Thymus (tissue), 14 donors: ENCODE measurements around the gene TMEM44. TPM values are rescaled to one million over a fixed set of nuclear protein-coding genes. Genes with fewer than 3 reads are reported as not detected.

Experiments used
- DNase-seq, 9 donors: peaks; one replicate each; pipeline ENCODE4 v3.0.0-alpha.2; 2013; ENCODE audit warnings: low spot score in 9 of 9, low read depth in 6 of 9, missing footprints in 1 of 9
- H3K27ac ChIP-seq, 2 donors: one replicate each; pipeline ENCODE4 v1.5.1; 2013; ENCODE audit warnings: control low read depth in 1 of 2, low read depth in 1 of 2, low read length in 1 of 2, mild to moderate bottlenecking in 1 of 2, moderate library complexity in 1 of 2
- H3K27me3 ChIP-seq, 2 donors: one replicate each; pipeline ENCODE4 v1.5.1; 2013; ENCODE audit warnings: low read length in 1 of 2; ENCODE audit not compliant: control insufficient read depth in 2 of 2, insufficient read depth in 1 of 2
- H3K36me3 ChIP-seq, 2 donors: one replicate each; pipeline ENCODE4 v1.5.1; 2013; ENCODE audit warnings: low read length in 1 of 2, mild to moderate bottlenecking in 1 of 2, moderate library complexity in 1 of 2; ENCODE audit not compliant: control insufficient read depth in 2 of 2, insufficient read depth in 2 of 2
- H3K4me1 ChIP-seq, 2 donors: one replicate each; pipeline ENCODE4 v1.5.1; 2013; ENCODE audit warnings: low read length in 2 of 2; ENCODE audit not compliant: control insufficient read depth in 2 of 2, insufficient read depth in 2 of 2
- H3K4me3 ChIP-seq, 2 donors: one replicate each; pipeline ENCODE4 v1.5.1; 2013; ENCODE audit warnings: low read length in 2 of 2, control low read depth in 1 of 2, mild to moderate bottlenecking in 1 of 2
- H3K9me3 ChIP-seq, 2 donors: one replicate each; pipeline ENCODE4 v1.5.1; 2013; ENCODE audit warnings: low read length in 1 of 2, mild to moderate bottlenecking in 1 of 2; ENCODE audit not compliant: control insufficient read depth in 2 of 2, insufficient read depth in 1 of 2
- WGBS: extraction: QIAGEN DNeasy Blood & Tissue Kit; methylation state at CpG from one replicate; pipeline ENCODE4 v1.1.7; 2013; 5-methylcytosine and 5-hydroxymethylcytosine counted together
- long read RNA-seq, 10 donors: transcript quantifications; one replicate each; lab custom pipeline, GENCODE V29; 2026
- polyA plus RNA-seq: library from polyadenylated mRNA; stranded (reverse); fragments of 200-250 nt; gene quantifications from one replicate; pipeline ENCODE4 v1.2.3, GENCODE V29; 2013
- total RNA-seq: library from RNA; stranded (reverse); fragments of 120-200 nt; gene quantifications from one replicate; pipeline ENCODE4 v1.2.4, GENCODE V29; 2013
- donor health status: healthy.

Gene TMEM44, protein sequence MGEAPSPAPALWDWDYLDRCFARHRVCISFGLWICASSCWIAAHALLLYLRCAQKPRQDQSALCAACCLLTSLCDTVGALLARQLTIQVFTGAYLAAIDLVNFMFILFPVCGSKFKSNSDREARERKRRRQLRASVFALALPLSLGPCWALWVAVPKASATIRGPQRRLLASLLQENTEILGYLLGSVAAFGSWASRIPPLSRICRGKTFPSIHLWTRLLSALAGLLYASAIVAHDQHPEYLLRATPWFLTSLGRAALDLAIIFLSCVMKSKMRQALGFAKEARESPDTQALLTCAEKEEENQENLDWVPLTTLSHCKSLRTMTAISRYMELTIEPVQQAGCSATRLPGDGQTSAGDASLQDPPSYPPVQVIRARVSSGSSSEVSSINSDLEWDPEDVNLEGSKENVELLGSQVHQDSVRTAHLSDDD
- total RNA-seq (2.4 TPM), polyA plus RNA-seq (7.1 TPM)
- long read RNA-seq, donor 1 = 0 reads
- long read RNA-seq, donor 2 = 0 reads
- long read RNA-seq, donor 3, partial matches to known transcripts = 0 of 1 reads
- long read RNA-seq, donor 3, other reads (novel, unspliced or antisense) = 0 of 1 reads
- long read RNA-seq, donor 4 = 0 reads
- long read RNA-seq, donor 5, partial matches to known transcripts = 31 of 35 reads
- long read RNA-seq, donor 5, other reads (novel, unspliced or antisense) = 0 of 35 reads
- long read RNA-seq, donor 6 = 0 reads
- long read RNA-seq, donor 7 = 0 reads
- long read RNA-seq, donor 8 = 0 reads
- long read RNA-seq, donor 9, partial matches to known transcripts = 6 of 7 reads
- long read RNA-seq, donor 9, other reads (novel, unspliced or antisense) = 0 of 7 reads
- long read RNA-seq, donor 10 = 0 reads

DNA sequence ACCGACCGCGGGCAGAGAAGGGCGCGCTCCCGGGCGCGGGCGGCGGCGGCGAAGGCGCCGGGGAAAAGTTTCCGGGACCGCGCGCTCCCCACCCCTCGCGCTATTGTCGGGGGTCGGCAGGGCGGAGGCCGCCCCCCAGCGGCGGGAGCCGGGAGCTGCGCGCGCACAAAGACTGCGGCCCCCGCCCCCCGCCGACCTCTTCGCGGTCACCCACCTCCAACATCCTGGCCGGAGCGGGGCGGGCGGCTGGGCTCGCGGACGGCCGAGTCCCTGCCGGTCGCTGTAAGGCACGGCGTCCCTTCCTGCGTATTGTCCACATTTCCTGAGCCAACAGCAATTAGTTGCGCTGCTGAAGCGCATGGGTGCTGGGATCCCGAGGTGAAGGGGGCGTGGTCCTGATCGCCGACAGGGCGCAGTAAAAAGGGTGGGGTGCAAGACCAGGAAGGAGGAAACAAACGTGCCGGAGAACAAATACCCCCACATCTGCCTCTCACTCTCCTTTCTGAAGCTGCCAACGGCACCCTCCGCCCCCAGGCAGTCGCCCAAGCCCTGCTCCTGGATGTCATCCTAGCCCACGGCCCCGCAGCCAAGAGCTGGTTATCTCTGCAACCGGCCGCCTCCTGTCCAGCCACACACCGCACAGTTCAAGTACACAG, at the start of gene TMEM44:
TMEM44 (minus strand) TSS at position 71 of the 656 bp plus-strand sequence. CDS start 204 bp downstream, outside the sequence.
- Histone ChIP-seq H3K4me3 (peak within 1 kb of the TSS; percentile 57 to 84), H3K9me3 (peaks cover 3 to 33% of the 10 kb centered on the region in 2 donors), H3K36me3 (no peaks in the 10 kb centered on the region), H3K27me3 (peaks cover 0 to 5% of the 10 kb centered on the region in 2 donors), H3K4me1 (peaks cover 0 to 12% of the 10 kb centered on the region in 2 donors), H3K27ac (peak within 1 kb of the TSS in 1 of 2 donors; percentile 49)
- peak; percentile 48 to 81 (median 60) for DNase-seq
- 1% methylated on average over 66 of the region's 66 CpGs for WGBS

DNA sequence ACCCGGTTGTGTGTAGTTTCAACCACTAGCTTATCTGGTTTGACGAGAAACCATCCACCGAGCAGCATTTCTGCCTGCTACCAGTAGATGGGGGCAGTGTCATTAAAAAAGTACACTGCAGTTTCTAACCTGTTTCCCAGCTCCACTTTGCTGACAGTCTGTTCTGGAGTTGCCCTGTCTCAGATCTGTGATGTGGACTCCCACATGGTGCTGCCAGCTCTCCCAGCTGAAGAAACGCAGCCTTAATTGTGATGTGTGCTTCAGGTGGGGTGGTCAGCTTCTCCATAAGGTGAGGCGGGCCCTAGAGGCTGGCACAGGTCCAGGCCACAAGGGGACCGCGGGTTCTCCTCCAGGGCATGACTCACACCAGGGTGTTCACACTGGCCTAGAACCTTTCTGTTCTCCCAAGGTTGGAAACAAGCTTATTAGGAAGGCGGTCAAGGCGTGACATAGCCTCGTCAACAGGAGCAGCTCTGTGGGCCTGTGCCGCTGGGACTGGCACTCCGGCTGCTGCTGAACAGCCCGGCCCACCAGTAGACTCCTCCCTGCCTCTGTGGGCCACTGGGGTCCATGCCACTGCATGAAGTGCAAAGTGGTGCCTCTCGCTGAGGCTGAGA, 49.6 kb upstream of the TMEM44 start:
- Histone ChIP-seq H3K4me3 (no peak overlapping the region), H3K36me3 (no peaks in the 10 kb centered on the region), H3K27me3 (peaks cover 35 to 44% of the 10 kb centered on the region in 2 donors), H3K27ac (no peak overlapping the region), H3K4me1 (peaks cover 10 to 32% of the 10 kb centered on the region in 2 donors), H3K9me3 (peaks cover 0 to 8% of the 10 kb centered on the region in 2 donors)
- DNase-seq = peak in 7 of 9 donors; percentile 53 to 81 (median 67)
- WGBS = 58% methylated on average over 14 of the region's 14 CpGs

DNA sequence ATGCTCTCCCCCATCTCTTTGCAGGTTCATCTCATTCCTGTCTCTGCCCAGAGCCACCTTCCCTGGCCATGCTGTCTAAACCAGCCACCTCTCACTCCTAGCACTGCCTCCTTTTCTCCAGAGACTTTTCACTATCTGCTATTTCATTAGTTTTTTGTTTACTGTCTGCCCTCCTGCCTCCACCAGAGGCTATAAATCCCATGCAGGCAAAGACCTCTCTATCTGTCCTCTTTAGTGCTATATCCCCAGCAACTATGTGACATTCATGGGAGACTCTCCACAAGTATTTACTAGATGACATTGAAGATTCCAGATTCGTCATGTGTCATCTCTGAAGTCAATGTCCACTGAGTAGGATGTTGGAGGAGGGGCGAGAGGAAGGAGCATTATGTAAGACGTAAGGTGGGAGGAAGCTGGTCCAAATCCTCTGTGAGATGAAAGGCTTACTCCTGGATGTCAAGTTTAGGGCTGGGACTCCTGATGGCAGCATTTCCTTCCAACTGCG, 49.0 kb upstream of the TMEM44 start:
- H3K4me1 ChIP-seq = peaks cover 6 to 26% of the 10 kb centered on the region in 2 donors
- H3K27me3 ChIP-seq = peaks cover 30 to 39% of the 10 kb centered on the region in 2 donors
- WGBS = 46% methylated on average over 4 of the region's 4 CpGs
- H3K9me3 ChIP-seq = peaks cover 0 to 5% of the 10 kb centered on the region in 2 donors
- no peak overlapping the region for H3K4me3 ChIP-seq
- no peak overlapping the region for H3K27ac ChIP-seq
- no peak for DNase-seq
- H3K36me3 ChIP-seq = no peaks in the 10 kb centered on the region

DNA sequence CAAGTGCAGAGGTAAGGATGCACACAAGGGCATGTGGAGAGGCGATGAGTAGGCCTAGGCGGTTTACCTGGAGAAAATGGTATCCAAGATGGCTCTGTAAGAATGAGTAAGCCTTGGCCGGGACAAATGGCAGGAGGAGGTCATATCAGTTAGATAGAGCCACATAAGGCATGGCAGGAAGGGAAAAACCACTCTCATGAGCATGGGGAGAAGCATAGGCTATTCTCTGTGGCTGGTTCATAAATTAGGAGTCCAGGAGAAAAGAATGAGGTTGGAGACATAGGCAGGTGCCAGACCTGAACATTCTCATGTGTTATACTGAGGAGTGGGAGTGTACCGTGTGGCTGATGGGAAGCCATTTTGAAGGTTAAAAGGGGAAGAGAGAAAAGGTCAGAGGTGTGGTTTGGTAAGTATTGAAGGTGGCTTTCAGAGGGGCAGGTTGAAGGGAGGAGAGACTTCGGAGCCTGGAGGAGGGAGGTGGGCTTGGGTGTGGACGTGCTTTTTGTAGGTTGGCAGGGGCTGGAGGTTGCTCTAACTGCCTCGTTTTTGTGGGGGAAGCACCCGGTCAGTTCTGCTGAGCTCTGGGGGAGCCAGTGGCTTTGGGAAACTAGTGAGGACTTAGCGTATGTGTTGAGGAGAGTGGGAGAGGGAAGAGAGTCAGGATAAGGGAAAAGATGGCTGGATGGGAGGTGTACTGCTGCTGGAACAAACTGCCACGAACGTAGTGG, 47.8 kb upstream of the TMEM44 start:
- Histone ChIP-seq H3K27me3 (peaks cover 18 to 27% of the 10 kb centered on the region in 2 donors), H3K27ac (no peak overlapping the region), H3K36me3 (no peaks in the 10 kb centered on the region), H3K9me3 (no peaks in the 10 kb centered on the region), H3K4me3 (no peak overlapping the region), H3K4me1 (peaks cover 0 to 16% of the 10 kb centered on the region in 2 donors)
- no peak for DNase-seq
- 95% methylated on average over 11 of the region's 11 CpGs for WGBS

DNA sequence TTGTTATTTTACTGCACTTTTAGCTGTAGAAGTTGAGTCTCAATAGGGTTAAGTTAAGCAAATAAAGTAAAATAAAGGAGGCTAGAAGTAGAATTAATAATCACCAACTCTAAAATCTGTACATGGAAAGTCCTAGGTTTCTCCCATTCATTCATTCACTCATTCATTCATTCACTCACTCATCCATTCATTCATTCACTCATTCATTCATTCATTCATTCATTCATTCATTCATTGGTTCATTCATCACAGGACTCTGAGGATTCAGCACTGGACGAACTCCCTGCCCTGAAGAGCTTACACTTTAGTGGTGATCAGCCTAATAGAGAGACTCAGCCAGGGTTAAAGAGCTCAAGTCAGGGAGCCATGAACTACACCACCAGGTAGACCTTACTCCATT, 43.3 kb upstream of the TMEM44 start:
- no peak for DNase-seq
- H3K27ac ChIP-seq = no peak overlapping the region
- H3K27me3 ChIP-seq = peaks cover 4 to 14% of the 10 kb centered on the region in 2 donors
- H3K9me3 ChIP-seq = no peaks in the 10 kb centered on the region
- 94% methylated on average over 1 of the region's 1 CpG for WGBS
- H3K4me1 ChIP-seq = peaks cover 0 to 3% of the 10 kb centered on the region in 2 donors
- H3K36me3 ChIP-seq = no peaks in the 10 kb centered on the region
- H3K4me3 ChIP-seq = no peak overlapping the region

DNA sequence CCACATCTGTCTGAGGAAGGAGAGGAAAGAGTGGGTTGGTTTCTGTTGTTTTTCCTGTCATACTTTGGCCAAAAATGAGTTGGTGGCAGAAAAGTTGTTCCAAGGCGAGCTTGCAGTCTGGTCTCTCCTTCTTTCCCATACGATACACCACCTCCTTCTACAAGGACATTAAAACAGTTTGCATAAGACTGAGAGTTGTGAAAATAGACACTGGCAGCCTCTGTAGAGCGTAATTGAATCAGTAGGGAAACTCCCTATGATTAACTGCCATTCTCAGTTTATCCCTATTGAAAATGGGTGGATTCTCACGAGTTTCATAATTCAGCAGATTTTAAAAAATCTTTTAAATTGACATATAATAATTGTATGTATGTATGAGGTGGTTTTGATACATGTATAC, 42.5 kb upstream of the TMEM44 start:
- Histone ChIP-seq H3K27me3 (peaks cover 4 to 14% of the 10 kb centered on the region in 2 donors), H3K4me3 (no peak overlapping the region), H3K9me3 (no peaks in the 10 kb centered on the region), H3K27ac (no peak overlapping the region), H3K4me1 (peaks cover 3 to 8% of the 10 kb centered on the region in 2 donors), H3K36me3 (no peaks in the 10 kb centered on the region)
- DNase-seq = no peak
- WGBS = 91% methylated on average over 4 of the region's 4 CpGs

DNA sequence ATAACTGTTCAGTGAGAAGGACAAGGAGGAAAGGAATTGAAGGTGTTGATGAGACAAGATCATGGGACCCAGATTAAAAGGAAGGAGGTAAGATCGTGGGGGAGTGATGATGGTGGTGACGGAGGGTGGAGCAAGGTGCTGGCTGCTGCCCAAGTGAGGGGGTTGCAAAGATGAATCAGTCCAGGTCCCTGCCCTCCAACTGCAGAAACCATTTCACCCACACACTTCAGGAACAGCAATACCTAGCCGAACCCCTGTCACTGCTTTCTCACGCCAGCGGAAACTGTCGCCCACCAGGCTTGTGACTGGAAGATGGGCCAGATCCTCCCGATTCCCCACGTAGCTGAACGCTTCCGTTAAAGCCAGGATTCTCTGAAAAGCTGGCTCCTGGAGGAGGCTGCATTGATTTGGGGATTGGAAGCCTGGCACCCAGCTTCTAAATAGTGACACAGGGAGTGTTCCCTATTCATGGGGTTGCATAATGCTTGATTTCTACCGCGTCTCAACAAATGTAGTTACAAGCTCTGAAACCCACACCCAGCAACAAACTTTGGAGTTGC, 41.9 kb upstream of the TMEM44 start:
- no peaks in the 10 kb centered on the region for H3K9me3 ChIP-seq
- peaks cover 4 to 14% of the 10 kb centered on the region in 2 donors for H3K27me3 ChIP-seq
- no peaks in the 10 kb centered on the region for H3K36me3 ChIP-seq
- H3K27ac ChIP-seq = no peak overlapping the region
- no peak for DNase-seq
- H3K4me3 ChIP-seq = no peak overlapping the region
- H3K4me1 ChIP-seq = peaks cover 3 to 9% of the 10 kb centered on the region in 2 donors
- 85% methylated on average over 12 of the region's 12 CpGs for WGBS

DNA sequence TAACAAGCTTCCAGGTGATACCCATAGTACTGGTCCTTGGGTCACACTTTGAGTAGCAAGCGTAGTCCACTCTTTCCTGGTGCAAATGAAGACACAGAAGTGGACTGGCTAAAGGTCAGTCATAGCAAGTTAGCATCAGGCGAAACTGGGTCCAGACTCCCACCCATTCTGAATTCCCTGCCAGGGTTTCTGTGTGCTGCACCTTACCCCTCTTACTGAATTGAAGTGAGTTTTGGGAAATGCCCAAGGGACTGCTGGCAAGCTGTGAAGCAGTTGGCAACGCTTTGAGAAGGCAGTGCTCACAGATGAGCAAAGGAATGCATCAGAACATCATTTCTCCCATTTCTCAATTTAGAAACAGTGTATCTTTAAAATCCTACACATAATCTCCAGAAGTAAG, 40.5 kb upstream of the TMEM44 start:
- Histone ChIP-seq H3K9me3 (no peaks in the 10 kb centered on the region), H3K4me3 (no peak overlapping the region), H3K27me3 (peaks cover 4 to 14% of the 10 kb centered on the region in 2 donors), H3K4me1 (peaks cover 3 to 9% of the 10 kb centered on the region in 2 donors), H3K36me3 (peaks cover 0 to 2% of the 10 kb centered on the region in 2 donors), H3K27ac (no peak overlapping the region)
- no peak for DNase-seq
- WGBS = 93% methylated on average over 3 of the region's 3 CpGs
